Trophoblast cell (in vitro differentiated cells and primary cell): ENCODE measurements around the gene ZRANB3.

Experiments used
- DNase-seq, 2 donors: peaks; one replicate each; pipeline ENCODE4 v3.0.0-alpha.2; 2016
- H2AFZ ChIP-seq: 2 replicates; pipeline ENCODE4 v1.6.1; 2013; ENCODE audit warnings: low read length, moderate library complexity, mild to moderate bottlenecking; ENCODE audit not compliant: insufficient read depth, poor library complexity
- H2AK5ac ChIP-seq: 2 replicates; pipeline ENCODE4 v1.6.1; 2013; ENCODE audit warnings: mild to moderate bottlenecking, low read length
- H2BK120ac ChIP-seq: 2 replicates; pipeline ENCODE4 v1.6.1; 2013; ENCODE audit warnings: low read length, mild to moderate bottlenecking, moderate library complexity; ENCODE audit not compliant: insufficient read depth, poor library complexity
- H2BK12ac ChIP-seq: 2 replicates; pipeline ENCODE4 v1.6.1; 2013; ENCODE audit warnings: mild to moderate bottlenecking, low read length, moderate library complexity
- H2BK5ac ChIP-seq: 2 replicates; pipeline ENCODE4 v1.6.1; 2013; ENCODE audit warnings: low read length, low read depth, moderate library complexity, mild to moderate bottlenecking; ENCODE audit not compliant: poor library complexity
- H3K14ac ChIP-seq: 2 replicates; pipeline ENCODE4 v1.6.1; 2013; ENCODE audit warnings: mild to moderate bottlenecking, low read length
- H3K18ac ChIP-seq: 2 replicates; pipeline ENCODE4 v1.6.1; 2013; ENCODE audit warnings: mild to moderate bottlenecking, low read length
- H3K23ac ChIP-seq: 2 replicates; pipeline ENCODE4 v1.6.1; 2013; ENCODE audit warnings: low read length
- H3K27ac ChIP-seq: 2 replicates; pipeline ENCODE4 v1.5.1; 2013; ENCODE audit warnings: low read depth, mild to moderate bottlenecking, inconsistent platforms, low read length, moderate library complexity
- H3K27me3 ChIP-seq: 2 replicates; pipeline ENCODE4 v1.6.1; 2013; ENCODE audit warnings: inconsistent platforms, mild to moderate bottlenecking, low read length, moderate library complexity; ENCODE audit not compliant: insufficient read depth
- H3K36me3 ChIP-seq, 2 experiments: 1 replicate in 1 of 2; 2 replicates in 1 of 2; pipeline ENCODE4 v1.6.1; 2013; ENCODE audit warnings: low read length in 2 of 2, mild to moderate bottlenecking in 2 of 2, moderate library complexity in 1 of 2; ENCODE audit not compliant: insufficient read depth in 2 of 2, control insufficient read depth in 1 of 2
- H3K4ac ChIP-seq: 2 replicates; pipeline ENCODE4 v1.6.1; 2013; ENCODE audit warnings: low read depth, mild to moderate bottlenecking, low read length, moderate library complexity
- H3K4me1 ChIP-seq, 2 experiments: 1 replicate in 1 of 2; 2 replicates in 1 of 2; pipeline ENCODE4 v1.6.1; 2013; ENCODE audit warnings: low read length in 2 of 2, mild to moderate bottlenecking in 2 of 2, moderate library complexity in 1 of 2; ENCODE audit not compliant: insufficient read depth in 2 of 2, control insufficient read depth in 1 of 2
- H3K4me2 ChIP-seq: 2 replicates; pipeline ENCODE4 v1.6.1; 2013; ENCODE audit warnings: inconsistent platforms, mild to moderate bottlenecking, low read length, moderate library complexity
- H3K4me3 ChIP-seq: 2 replicates; pipeline ENCODE4 v1.5.1; 2013; ENCODE audit warnings: mild to moderate bottlenecking, low read depth, low read length, inconsistent platforms
- H3K79me1 ChIP-seq: one replicate; pipeline ENCODE4 v1.6.1; 2013; ENCODE audit warnings: low read length
- H3K79me2 ChIP-seq: 2 replicates; pipeline ENCODE4 v1.6.1; 2013; ENCODE audit warnings: low read length, mild to moderate bottlenecking; ENCODE audit not compliant: control insufficient read depth, insufficient read depth, poor library complexity
- H3K9ac ChIP-seq: 2 replicates; pipeline ENCODE4 v1.6.1; 2013; ENCODE audit warnings: mild to moderate bottlenecking, low read length
- H3K9me3 ChIP-seq: 2 replicates; pipeline ENCODE4 v1.6.1; 2013; ENCODE audit warnings: low read depth, mild to moderate bottlenecking, control low read depth, inconsistent platforms, low read length; ENCODE audit not compliant: insufficient read depth
- H4K12ac ChIP-seq: 2 replicates; pipeline ENCODE4 v1.6.1; 2013; ENCODE audit warnings: low read depth, mild to moderate bottlenecking, low read length, moderate library complexity
- H4K8ac ChIP-seq: 2 replicates; pipeline ENCODE4 v1.6.1; 2013; ENCODE audit warnings: low read depth, mild to moderate bottlenecking, low read length, moderate library complexity
- H4K91ac ChIP-seq: one replicate; pipeline ENCODE4 v1.6.1; 2013; ENCODE audit warnings: low read depth, mild to moderate bottlenecking, low read length, moderate library complexity
- WGBS: extraction: QIAGEN DNeasy Blood & Tissue Kit; methylation state at CpG from one replicate; pipeline ENCODE4 v1.1.7; 2013; ENCODE audit warnings: missing lambda C conversion rate; ENCODE audit not compliant: insufficient read length, insufficient coverage; ENCODE audit errors: extremely low coverage; 5-methylcytosine and 5-hydroxymethylcytosine counted together

Gene ZRANB3

DNA sequence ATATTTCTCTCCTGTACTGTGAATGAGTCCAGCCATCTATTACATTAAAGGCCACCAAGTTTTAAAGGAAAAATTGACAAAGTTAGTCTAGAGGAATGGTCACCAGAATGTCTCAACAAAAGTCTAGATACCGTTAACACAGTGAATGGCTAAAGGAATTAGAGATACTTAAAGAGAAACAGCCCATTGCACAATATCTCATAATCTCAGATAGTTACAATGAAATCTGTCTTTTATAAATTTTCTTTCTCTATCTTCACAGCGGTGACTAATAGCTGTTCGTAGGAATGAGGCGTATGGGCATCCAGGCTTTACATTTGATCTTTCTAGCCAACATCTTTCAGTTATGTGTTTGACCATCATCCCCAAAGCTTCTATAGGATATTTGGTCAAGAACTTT is 30.9 kb upstream of the ZRANB3 start:
- H3K27ac ChIP-seq, result no peak overlapping the region
- no peak for DNase-seq
- H2BK120ac ChIP-seq, result no peak overlapping the region
- H2AFZ ChIP-seq, result no peak overlapping the region
- no peaks in the 10 kb centered on the region for H3K27me3 ChIP-seq
- H3K9ac ChIP-seq, result no peak overlapping the region
- no peak overlapping the region for H3K4ac ChIP-seq
- H4K8ac ChIP-seq, result no peak overlapping the region
- no peak overlapping the region for H3K4me3 ChIP-seq
- no peak overlapping the region for H3K18ac ChIP-seq
- H3K14ac ChIP-seq, result no peak overlapping the region
- H2BK12ac ChIP-seq, result no peak overlapping the region
- no peak overlapping the region for H4K91ac ChIP-seq
- WGBS, result no CpG with 5 or more reads among the region's 4 CpGs
- H4K12ac ChIP-seq, result no peak overlapping the region
- no peak overlapping the region for H2BK5ac ChIP-seq
- peaks cover 0 to 3% of the 10 kb centered on the region in 2 experiments for H3K36me3 ChIP-seq
- H3K79me1 ChIP-seq, result no peaks in the 10 kb centered on the region
- H3K4me1 ChIP-seq, result no peaks in the 10 kb centered on the region
- no peaks in the 10 kb centered on the region for H3K79me2 ChIP-seq
- H3K4me2 ChIP-seq, result no peak overlapping the region
- no peak overlapping the region for H2AK5ac ChIP-seq
- H3K9me3 ChIP-seq, result no peaks in the 10 kb centered on the region
- no peak overlapping the region for H3K23ac ChIP-seq

DNA sequence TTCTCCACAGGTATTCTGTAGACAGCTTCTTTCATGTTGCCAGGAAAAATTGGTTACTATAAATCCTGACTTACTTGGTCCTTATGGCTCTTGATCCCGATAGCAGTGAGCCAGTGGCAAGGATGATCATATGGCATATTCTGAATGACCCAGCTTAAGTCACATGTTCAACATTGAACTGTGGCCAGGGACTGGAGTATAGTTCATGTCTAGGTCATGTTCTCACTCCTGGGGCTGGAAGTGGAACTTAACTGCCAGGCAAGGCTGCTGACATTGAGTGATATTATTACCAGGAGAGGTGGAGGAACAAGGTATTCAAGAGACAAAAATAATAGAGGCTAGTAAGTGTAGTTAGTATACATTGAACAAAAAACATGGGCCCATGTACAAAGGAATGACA is 26.5 kb upstream of the ZRANB3 start:
- no peak overlapping the region for H3K27ac ChIP-seq
- no peaks in the 10 kb centered on the region for H3K79me2 ChIP-seq
- peaks cover 1 to 3% of the 10 kb centered on the region in 2 experiments for H3K36me3 ChIP-seq
- DNase-seq, result no peak
- no peaks in the 10 kb centered on the region for H3K4me1 ChIP-seq
- H3K4ac ChIP-seq, result no peak overlapping the region
- no peak overlapping the region for H4K12ac ChIP-seq
- no peak overlapping the region for H3K9ac ChIP-seq
- no peaks in the 10 kb centered on the region for H3K9me3 ChIP-seq
- no peak overlapping the region for H3K23ac ChIP-seq
- no peak overlapping the region for H3K4me3 ChIP-seq
- H4K8ac ChIP-seq, result no peak overlapping the region
- H3K14ac ChIP-seq, result no peak overlapping the region
- no peak overlapping the region for H2BK12ac ChIP-seq
- no peak overlapping the region for H3K18ac ChIP-seq
- no peak overlapping the region for H2BK120ac ChIP-seq
- no peak overlapping the region for H3K4me2 ChIP-seq
- H2AK5ac ChIP-seq, result no peak overlapping the region
- no peak overlapping the region for H4K91ac ChIP-seq
- no CpG with 5 or more reads among the region's 1 CpG for WGBS
- H2BK5ac ChIP-seq, result no peak overlapping the region
- H2AFZ ChIP-seq, result no peak overlapping the region
- no peaks in the 10 kb centered on the region for H3K79me1 ChIP-seq
- H3K27me3 ChIP-seq, result no peaks in the 10 kb centered on the region

DNA sequence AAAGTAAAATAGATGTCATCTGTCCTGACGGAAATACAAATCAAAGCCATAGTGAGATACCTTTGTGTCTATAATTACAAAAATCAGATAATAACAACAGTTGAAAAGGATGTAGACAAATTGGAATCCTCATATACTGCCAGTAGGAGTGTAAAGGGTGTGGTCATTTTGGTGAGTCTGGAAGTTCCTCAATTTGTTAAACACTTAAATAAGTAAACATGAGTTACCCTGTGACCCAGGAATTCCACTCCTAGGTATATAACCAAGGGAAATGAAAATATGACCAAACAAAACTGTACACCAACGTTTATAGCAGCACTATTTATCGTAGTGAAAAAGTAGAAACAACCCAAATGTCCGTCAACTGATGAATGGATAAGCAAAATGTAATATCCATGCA is 24.3 kb upstream of the ZRANB3 start:
- H3K18ac ChIP-seq, result no peak overlapping the region

DNA sequence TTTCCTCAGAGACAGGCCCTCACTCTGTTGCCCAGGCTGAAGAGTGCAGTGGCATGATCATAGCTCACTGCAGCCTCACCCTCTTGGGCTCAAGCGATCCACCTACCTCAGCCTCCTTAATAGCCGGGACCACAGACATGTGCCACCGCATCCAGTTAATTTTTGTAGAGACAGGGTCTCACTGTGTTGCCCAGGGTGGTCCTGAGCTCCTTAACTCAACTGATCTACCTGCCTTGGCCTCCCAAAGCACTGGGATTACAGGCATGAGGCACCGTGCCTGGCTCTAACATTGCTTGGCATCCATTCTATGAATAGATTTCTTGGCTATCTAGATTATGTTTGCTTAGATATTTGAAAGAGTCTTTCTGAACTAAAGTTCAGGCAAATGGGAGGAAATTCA is 21.9 kb upstream of the ZRANB3 start:
- Histone ChIP-seq H2BK12ac (no peak overlapping the region), H3K36me3 (peaks cover 0 to 3% of the 10 kb centered on the region in 2 experiments), H4K12ac (no peak overlapping the region), H3K4me2 (no peak overlapping the region), H3K14ac (no peak overlapping the region), H2BK120ac (no peak overlapping the region), H3K4me1 (no peaks in the 10 kb centered on the region), H3K4ac (no peak overlapping the region), H2AK5ac (no peak overlapping the region), H3K23ac (no peak overlapping the region), H3K27ac (no peak overlapping the region), H3K9me3 (no peaks in the 10 kb centered on the region), H2AFZ (no peak overlapping the region), H3K27me3 (no peaks in the 10 kb centered on the region), H3K79me2 (no peaks in the 10 kb centered on the region), H4K91ac (no peak overlapping the region), H3K9ac (no peak overlapping the region), H2BK5ac (no peak overlapping the region), H3K4me3 (no peak overlapping the region), H3K18ac (no peak overlapping the region), H3K79me1 (no peaks in the 10 kb centered on the region), H4K8ac (no peak overlapping the region)
- no peak for DNase-seq
- no CpG with 5 or more reads among the region's 4 CpGs for WGBS

More for the DNA sequence above, 24.3 kb upstream of the ZRANB3 start:
- no peak for DNase-seq
- H2BK12ac ChIP-seq, result no peak overlapping the region
- H2BK120ac ChIP-seq, result no peak overlapping the region
- H3K4ac ChIP-seq, result no peak overlapping the region
- no peak overlapping the region for H3K27ac ChIP-seq
- no peak overlapping the region for H3K4me2 ChIP-seq
- no peak overlapping the region for H3K9ac ChIP-seq
- H2AFZ ChIP-seq, result no peak overlapping the region
- no peaks in the 10 kb centered on the region for H3K27me3 ChIP-seq
- H3K4me3 ChIP-seq, result no peak overlapping the region
- H3K36me3 ChIP-seq, result peaks cover 1 to 3% of the 10 kb centered on the region in 2 experiments
- H3K4me1 ChIP-seq, result no peaks in the 10 kb centered on the region
- H3K79me1 ChIP-seq, result no peaks in the 10 kb centered on the region
- no peak overlapping the region for H3K14ac ChIP-seq
- no peak overlapping the region for H2BK5ac ChIP-seq
- no peak overlapping the region for H3K23ac ChIP-seq
- no peak overlapping the region for H4K8ac ChIP-seq
- no peaks in the 10 kb centered on the region for H3K9me3 ChIP-seq
- H4K91ac ChIP-seq, result no peak overlapping the region
- H4K12ac ChIP-seq, result no peak overlapping the region
- no peaks in the 10 kb centered on the region for H3K79me2 ChIP-seq
- WGBS, result no CpG with 5 or more reads among the region's 4 CpGs
- no peak overlapping the region for H2AK5ac ChIP-seq
